GM12878 (cell line): ENCODE results near the gene TCTN1. TPM values are rescaled to one million over a fixed set of nuclear protein-coding genes. Genes with fewer than 3 reads are reported as not detected.

Source experiments
- BHLHE40 ChIP-seq, 2 experiments: fragments of 450-650 bp in 1 of 2; IDR thresholded peaks; 2 replicates each; pipeline ENCODE4 v1.6.1; 2011 to 2017; ENCODE audit warnings: low read depth in 2 of 2, borderline replicate concordance in 1 of 2, improper control_type of control experiment in 1 of 2, low read length in 1 of 2, mild to moderate bottlenecking in 1 of 2
- BMI1 ChIP-seq: fragments of 450-650 bp; IDR thresholded peaks from 2 replicates; pipeline ENCODE4 v1.6.1; 2016; ENCODE audit warnings: mild to moderate bottlenecking, moderate library complexity, borderline replicate concordance
- CEBPB ChIP-seq, 2 experiments: fragments of 150-350 bp in 1 of 2; IDR thresholded peaks; 2 replicates each; pipeline ENCODE4 v1.6.1; 2012 to 2014; ENCODE audit warnings: low read depth in 2 of 2, low read length in 2 of 2, borderline replicate concordance in 1 of 2, inconsistent platforms in 1 of 2
- CREB1 ChIP-seq: IDR thresholded peaks from 2 replicates; pipeline ENCODE4 v1.6.1; 2012; ENCODE audit warnings: low read depth, mild to moderate bottlenecking, inconsistent platforms
- EGR1 ChIP-seq, 2 experiments: IDR thresholded peaks; 1 replicate in 1 of 2; 2 replicates in 1 of 2; pipeline ENCODE4 v1.6.1; 2011 to 2012; ENCODE audit warnings: low read depth in 2 of 2, low read length in 2 of 2, borderline replicate concordance in 1 of 2, mild to moderate bottlenecking in 1 of 2, moderate library complexity in 1 of 2
- IKZF1 ChIP-seq: fragments of 450-650 bp; conservative IDR thresholded peaks from 2 replicates; pipeline ENCODE4 v1.6.1; 2017; ENCODE audit warnings: antibody characterized with exemption, mild to moderate bottlenecking
- KLF5 ChIP-seq: fragments of 450-650 bp; IDR thresholded peaks from 2 replicates; pipeline ENCODE4 v1.6.1; 2014; ENCODE audit warnings: mild to moderate bottlenecking; ENCODE audit not compliant: partially characterized antibody
- LARP7 ChIP-seq: fragments of 450-650 bp; IDR thresholded peaks from 2 replicates; pipeline ENCODE4 v1.6.1; 2017; ENCODE audit warnings: mild to moderate bottlenecking
- MTA3 ChIP-seq: IDR thresholded peaks from 2 replicates; pipeline ENCODE4 v1.6.1; 2012; ENCODE audit warnings: low read length, inconsistent platforms, borderline replicate concordance
- NBN ChIP-seq: fragments of 450-650 bp; IDR thresholded peaks from 2 replicates; pipeline ENCODE4 v1.6.1; 2016
- PAX8 ChIP-seq: fragments of 450-650 bp; IDR thresholded peaks from 2 replicates; pipeline ENCODE4 v1.6.1; 2017; ENCODE audit warnings: mild to moderate bottlenecking, moderate library complexity
- POLR2AphosphoS5 ChIP-seq: IDR thresholded peaks from 2 replicates; pipeline ENCODE4 v1.6.1; 2011; ENCODE audit warnings: mild to moderate bottlenecking, low read length, inconsistent platforms
- RBBP5 ChIP-seq: fragments of 200-600 bp; sonication (generic); conservative IDR thresholded peaks from 2 replicates; pipeline ENCODE4 v1.6.1; 2016
- SMC3 ChIP-seq: IDR thresholded peaks from 2 replicates; pipeline ENCODE4 v1.6.1; 2011; ENCODE audit warnings: low read length, improper control_type of control experiment, borderline replicate concordance
- TAF1 ChIP-seq: IDR thresholded peaks from 2 replicates; pipeline ENCODE4 v1.6.1; 2011; ENCODE audit warnings: mild to moderate bottlenecking, low read depth, low read length, borderline replicate concordance
- TCF12 ChIP-seq: IDR thresholded peaks from 2 replicates; pipeline ENCODE4 v1.6.1; 2011; ENCODE audit warnings: low read depth, mild to moderate bottlenecking, low read length
- WRNIP1 ChIP-seq: IDR thresholded peaks from 2 replicates; pipeline ENCODE4 v1.6.1; 2011; ENCODE audit warnings: low read depth, low read length, improper control_type of control experiment, borderline replicate concordance
- polyA plus RNA-seq, 11 experiments: library from polyadenylated mRNA; depleted of rRNA in 4 of 11; unstranded in 6 of 11; stranded (reverse) in 5 of 11; fragments of >200 nt; fragmentation: Nextera tagmentation in 4 of 11; fragmentation: Illumina TruSeq in 1 of 11; extraction: Ambion mirVana in 4 of 11; extraction: Trizol in 1 of 11; gene quantifications; 1 replicate in 1 of 11; 2 replicates in 10 of 11; pipeline versions ENCODE4 v1.2.1 to v1.2.3, GENCODE V29; 2011 to 2016; ENCODE audit warnings: inconsistent platforms in 2 of 11, missing spikeins in 2 of 11, low read depth in 1 of 11
- total RNA-seq, 4 experiments: library from RNA; depleted of rRNA in 3 of 4; stranded (reverse); fragments of >200 nt in 3 of 4; fragmentation: Illumina TruSeq in 1 of 4; extraction: Trizol in 1 of 4; gene quantifications; 2 replicates each; pipeline versions ENCODE4 v1.2.1 to v1.2.3, GENCODE V29; 2013 to 2021
- TF ChIP-seq, protein P1 (sequence below): fragments of 450-650 bp; IDR thresholded peaks from 2 replicates; pipeline ENCODE4 v1.6.1; 2016; ENCODE audit warnings: mild to moderate bottlenecking
- TF ChIP-seq, protein P2 (sequence below): fragments of 450-650 bp; conservative IDR thresholded peaks from 2 replicates; pipeline ENCODE4 v1.6.1; 2017; ENCODE audit warnings: mild to moderate bottlenecking, moderate library complexity
- TF ChIP-seq, protein P3 (sequence below): IDR thresholded peaks from 2 replicates; pipeline ENCODE4 v1.6.1; 2012; ENCODE audit warnings: low read depth, low read length, improper control_type of control experiment
- TF ChIP-seq, protein P4 (sequence below): fragments of 450-650 bp; IDR thresholded peaks from 2 replicates; pipeline ENCODE4 v1.6.1; 2018; ENCODE audit warnings: borderline replicate concordance, mild to moderate bottlenecking; ENCODE audit not compliant: partially characterized antibody

The TCTN1 gene
- total and polyA plus RNA-seq, 10 of the 15 experiments (the other 5 are each of a cell fraction or from before 2014, with no cell fraction given): 8.8 to 23.5 (median 15.3) TPM

DNA sequence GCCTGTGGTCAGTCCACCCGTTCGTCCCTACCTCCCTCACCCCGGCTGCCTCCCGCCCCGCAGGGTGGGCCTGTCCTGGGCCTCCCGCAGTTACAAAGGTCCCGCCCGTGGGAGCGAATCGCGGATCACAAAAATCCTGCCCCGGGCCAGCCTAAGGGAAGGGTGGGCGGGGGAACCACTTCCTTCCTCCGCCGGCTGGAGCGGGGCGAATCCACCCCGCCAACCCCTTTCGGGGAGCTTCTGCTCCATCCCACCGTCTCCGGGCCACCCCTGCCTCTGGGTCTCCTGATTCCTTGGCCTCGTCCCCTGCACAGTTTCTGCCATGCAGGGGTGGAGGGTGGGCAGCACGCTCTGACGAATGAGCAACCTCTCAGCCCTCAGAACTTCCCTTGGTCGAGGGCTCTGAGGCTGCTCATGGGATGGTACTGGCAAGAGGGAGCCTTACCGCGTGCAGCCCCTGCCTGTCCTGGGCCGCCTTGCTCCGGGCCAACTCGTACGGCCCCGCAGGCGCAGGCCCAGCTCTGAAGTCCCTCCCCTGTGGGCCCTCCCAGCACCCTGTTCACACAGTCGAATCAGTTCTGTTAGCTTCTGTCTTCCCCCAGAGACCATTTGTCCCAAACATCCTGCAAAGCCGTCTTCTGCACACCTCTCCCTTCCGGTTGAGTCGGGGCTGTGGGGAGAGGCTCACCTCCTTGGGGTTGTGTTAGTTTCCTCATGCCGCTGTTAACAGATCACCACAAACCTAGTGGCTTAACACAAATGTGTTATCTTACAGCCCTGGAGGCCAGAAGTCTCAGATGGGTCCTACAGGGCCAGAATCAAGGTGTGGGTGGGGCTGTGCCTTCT, 75.6 kb downstream of the TCTN1 start (continued):
- TF ChIP-seq SMC3: no peak
- peak; percentile 73; the same call in 1 of the 2 replicates for TF ChIP-seq IKZF1
- no peak for TF ChIP-seq RBBP5
- peak; percentile 81 for TF ChIP-seq NBN
- TF ChIP-seq, protein P1, sequence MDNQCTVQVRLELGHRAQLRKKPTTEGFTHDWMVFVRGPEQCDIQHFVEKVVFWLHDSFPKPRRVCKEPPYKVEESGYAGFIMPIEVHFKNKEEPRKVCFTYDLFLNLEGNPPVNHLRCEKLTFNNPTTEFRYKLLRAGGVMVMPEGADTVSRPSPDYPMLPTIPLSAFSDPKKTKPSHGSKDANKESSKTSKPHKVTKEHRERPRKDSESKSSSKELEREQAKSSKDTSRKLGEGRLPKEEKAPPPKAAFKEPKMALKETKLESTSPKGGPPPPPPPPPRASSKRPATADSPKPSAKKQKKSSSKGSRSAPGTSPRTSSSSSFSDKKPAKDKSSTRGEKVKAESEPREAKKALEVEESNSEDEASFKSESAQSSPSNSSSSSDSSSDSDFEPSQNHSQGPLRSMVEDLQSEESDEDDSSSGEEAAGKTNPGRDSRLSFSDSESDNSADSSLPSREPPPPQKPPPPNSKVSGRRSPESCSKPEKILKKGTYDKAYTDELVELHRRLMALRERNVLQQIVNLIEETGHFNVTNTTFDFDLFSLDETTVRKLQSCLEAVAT: peak; percentile 31; the same call in 1 of the 2 replicates
- TF ChIP-seq, protein P2, sequence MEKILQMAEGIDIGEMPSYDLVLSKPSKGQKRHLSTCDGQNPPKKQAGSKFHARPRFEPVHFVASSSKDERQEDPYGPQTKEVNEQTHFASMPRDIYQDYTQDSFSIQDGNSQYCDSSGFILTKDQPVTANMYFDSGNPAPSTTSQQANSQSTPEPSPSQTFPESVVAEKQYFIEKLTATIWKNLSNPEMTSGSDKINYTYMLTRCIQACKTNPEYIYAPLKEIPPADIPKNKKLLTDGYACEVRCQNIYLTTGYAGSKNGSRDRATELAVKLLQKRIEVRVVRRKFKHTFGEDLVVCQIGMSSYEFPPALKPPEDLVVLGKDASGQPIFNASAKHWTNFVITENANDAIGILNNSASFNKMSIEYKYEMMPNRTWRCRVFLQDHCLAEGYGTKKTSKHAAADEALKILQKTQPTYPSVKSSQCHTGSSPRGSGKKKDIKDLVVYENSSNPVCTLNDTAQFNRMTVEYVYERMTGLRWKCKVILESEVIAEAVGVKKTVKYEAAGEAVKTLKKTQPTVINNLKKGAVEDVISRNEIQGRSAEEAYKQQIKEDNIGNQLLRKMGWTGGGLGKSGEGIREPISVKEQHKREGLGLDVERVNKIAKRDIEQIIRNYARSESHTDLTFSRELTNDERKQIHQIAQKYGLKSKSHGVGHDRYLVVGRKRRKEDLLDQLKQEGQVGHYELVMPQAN: peak; percentile 12; the same call in 1 of the 2 replicates
- TF ChIP-seq BHLHE40 (IDR thresholded peaks at IDR 0.05; ENCODE audit: borderline replicate concordance in 1 of 2, low read depth in 2 of 2, low read length in 1 of 2): peak; percentile 40 to 49; a peak in 2 of 4 replicates
- TF ChIP-seq KLF5: no peak
- TF ChIP-seq, protein P3, sequence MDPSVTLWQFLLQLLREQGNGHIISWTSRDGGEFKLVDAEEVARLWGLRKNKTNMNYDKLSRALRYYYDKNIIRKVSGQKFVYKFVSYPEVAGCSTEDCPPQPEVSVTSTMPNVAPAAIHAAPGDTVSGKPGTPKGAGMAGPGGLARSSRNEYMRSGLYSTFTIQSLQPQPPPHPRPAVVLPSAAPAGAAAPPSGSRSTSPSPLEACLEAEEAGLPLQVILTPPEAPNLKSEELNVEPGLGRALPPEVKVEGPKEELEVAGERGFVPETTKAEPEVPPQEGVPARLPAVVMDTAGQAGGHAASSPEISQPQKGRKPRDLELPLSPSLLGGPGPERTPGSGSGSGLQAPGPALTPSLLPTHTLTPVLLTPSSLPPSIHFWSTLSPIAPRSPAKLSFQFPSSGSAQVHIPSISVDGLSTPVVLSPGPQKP: no peak
- TF ChIP-seq PAX8: no peak
- TF ChIP-seq CEBPB (IDR thresholded peaks at IDR 0.05; ENCODE audit: borderline replicate concordance in 1 of 2, low read depth in 2 of 2, low read length in 2 of 2): no peak
- TF ChIP-seq CREB1: no peak
- TF ChIP-seq TAF1: 0 out of 2 replicates have a peak, but pooled peaks have one; percentile 40
- TF ChIP-seq MTA3: no peak
- no peak for TF ChIP-seq TCF12
- TF ChIP-seq BMI1: no peak
- TF ChIP-seq, protein P4, sequence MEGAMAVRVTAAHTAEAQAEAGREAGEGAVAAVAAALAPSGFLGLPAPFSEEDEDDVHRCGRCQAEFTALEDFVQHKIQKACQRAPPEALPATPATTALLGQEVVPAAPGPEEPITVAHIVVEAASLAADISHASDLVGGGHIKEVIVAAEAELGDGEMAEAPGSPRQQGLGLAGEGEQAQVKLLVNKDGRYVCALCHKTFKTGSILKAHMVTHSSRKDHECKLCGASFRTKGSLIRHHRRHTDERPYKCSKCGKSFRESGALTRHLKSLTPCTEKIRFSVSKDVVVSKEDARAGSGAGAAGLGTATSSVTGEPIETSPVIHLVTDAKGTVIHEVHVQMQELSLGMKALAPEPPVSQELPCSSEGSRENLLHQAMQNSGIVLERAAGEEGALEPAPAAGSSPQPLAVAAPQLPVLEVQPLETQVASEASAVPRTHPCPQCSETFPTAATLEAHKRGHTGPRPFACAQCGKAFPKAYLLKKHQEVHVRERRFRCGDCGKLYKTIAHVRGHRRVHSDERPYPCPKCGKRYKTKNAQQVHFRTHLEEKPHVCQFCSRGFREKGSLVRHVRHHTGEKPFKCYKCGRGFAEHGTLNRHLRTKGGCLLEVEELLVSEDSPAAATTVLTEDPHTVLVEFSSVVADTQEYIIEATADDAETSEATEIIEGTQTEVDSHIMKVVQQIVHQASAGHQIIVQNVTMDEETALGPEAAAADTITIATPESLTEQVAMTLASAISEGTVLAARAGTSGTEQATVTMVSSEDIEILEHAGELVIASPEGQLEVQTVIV: no peak
- no peak for TF ChIP-seq WRNIP1
- TF ChIP-seq LARP7: peak; percentile 67; the same call in 1 of the 2 replicates
- TF ChIP-seq POLR2AphosphoS5: peak; percentile 55; the same call in 1 of the 2 replicates
- no peak for TF ChIP-seq EGR1 (IDR thresholded peaks at IDR 0.05; ENCODE audit: borderline replicate concordance in 1 of 2, low read depth in 2 of 2, low read length in 2 of 2)
